Forelimb muscle (tissue), 1 donor: ENCODE measurements around the gene AGPAT2. TPM values are rescaled to one million over a fixed set of nuclear protein-coding genes. Genes with fewer than 3 reads are reported as not detected.
"Not testable (repeated sequence)": the region's sequence is repeated elsewhere in the genome, so short reads cannot be mapped to it uniquely, and the experiment has no call there.

Experiments used
- DNase-seq: peaks from one replicate; pipeline ENCODE4 v3.0.0-alpha.2; 2013; ENCODE audit warnings: low read depth
- polyA plus RNA-seq: library from polyadenylated mRNA; unstranded; fragments of 120-200 nt; gene quantifications from one replicate; pipeline ENCODE4 v1.2.1, GENCODE V29; 2013; ENCODE audit not compliant: insufficient read length

AGPAT2 gene
- polyA plus RNA-seq, 1 donor, result 11.6 TPM

- no peak for DNase-seq
Measured at GRCh38 chr9:136646827-136647711, 40.2 kb downstream of the AGPAT2 start.

GRCh38 chr9:136645903-136646754 is 41.1 kb downstream of the AGPAT2 start:
- no peak for DNase-seq

GRCh38 chr9:136645352-136645902 is 41.8 kb downstream of the AGPAT2 start:
- no peak for DNase-seq

- DNase-seq, result no peak
Measured at GRCh38 chr9:136644593-136645351, 42.5 kb downstream of the AGPAT2 start.

- no peak for DNase-seq
Measured at GRCh38 chr9:136644343-136644592, 43.0 kb downstream of the AGPAT2 start.

GRCh38 chr9:136643596-136644342 is 43.5 kb downstream of the AGPAT2 start:
- DNase-seq, result no peak

GRCh38 chr9:136642439-136642921 is 44.8 kb downstream of the AGPAT2 start:
- no peak for DNase-seq

GRCh38 chr9:136640171-136641111 is 46.8 kb downstream of the AGPAT2 start:
- no peak for DNase-seq

GRCh38 chr9:136634904-136635303 is 52.4 kb downstream of the AGPAT2 start:
- DNase-seq, result no peak

- DNase-seq, result not testable (repeated sequence)
Measured at GRCh38 chr9:136632491-136633106, 54.7 kb downstream of the AGPAT2 start.

GRCh38 chr9:136632072-136632471 is 55.2 kb downstream of the AGPAT2 start:
- not testable (repeated sequence) for DNase-seq

GRCh38 chr9:136631038-136632000 is 55.9 kb downstream of the AGPAT2 start:
- DNase-seq, result peak; percentile 54

GRCh38 chr9:136630662-136630992 is 56.6 kb downstream of the AGPAT2 start:
- DNase-seq, result no peak

- DNase-seq, result no peak
Measured at GRCh38 chr9:136629879-136630661, 57.2 kb downstream of the AGPAT2 start.

GRCh38 chr9:136629001-136629878 is 58.0 kb downstream of the AGPAT2 start:
- DNase-seq, result no peak

GRCh38 chr9:136628268-136628667 is 59.0 kb downstream of the AGPAT2 start:
- DNase-seq, result no peak
